Measurements from ENCODE around the gene RAB30.
"Not testable (repeated sequence)": the region's sequence is repeated elsewhere in the genome, so short reads cannot be mapped to it uniquely, and the experiment has no call there.

Gene RAB30

DNA sequence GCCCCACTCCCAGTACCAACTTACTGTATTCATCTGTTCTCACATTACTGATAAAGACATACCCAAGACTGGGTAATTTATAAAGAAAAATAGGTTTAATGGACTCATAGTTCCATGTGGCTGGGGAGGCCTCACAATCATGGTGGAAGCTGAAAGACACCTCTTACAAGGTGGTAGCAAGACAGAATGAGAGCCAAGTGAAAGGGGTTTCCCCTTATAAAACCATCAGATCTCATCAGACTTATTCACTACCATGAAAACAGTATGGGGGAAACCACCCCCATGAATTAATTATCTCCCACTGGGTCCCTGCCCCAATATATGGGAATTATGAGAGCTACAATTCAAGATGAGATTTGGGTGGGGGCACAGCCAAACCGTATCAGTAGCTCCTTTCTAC, 126.7 kb downstream of the RAB30 start:
- CTCF ChIA-PET = interaction anchor here (0.6 kb wide), 1 partner anchor 19 kb away, joined by 4 read pairs; no protein-coding TSS in a partner anchor
- H3K4me3 ChIP-seq (ENCODE audit: low read depth, low read length); H3K36me3 ChIP-seq (ENCODE audit: control insufficient read depth in 2 of 2, insufficient read depth in 1 of 2, low read length in 2 of 2); H3K27ac ChIP-seq (ENCODE audit: extremely low read depth, low read depth, low read length); H3K4me1 ChIP-seq (ENCODE audit: control insufficient read depth, insufficient read depth, low read length); H3K9me3 ChIP-seq (ENCODE audit: control insufficient read depth, insufficient read depth, low read depth, low read length); POLR2A ChIA-PET: not testable (repeated sequence)

DNA sequence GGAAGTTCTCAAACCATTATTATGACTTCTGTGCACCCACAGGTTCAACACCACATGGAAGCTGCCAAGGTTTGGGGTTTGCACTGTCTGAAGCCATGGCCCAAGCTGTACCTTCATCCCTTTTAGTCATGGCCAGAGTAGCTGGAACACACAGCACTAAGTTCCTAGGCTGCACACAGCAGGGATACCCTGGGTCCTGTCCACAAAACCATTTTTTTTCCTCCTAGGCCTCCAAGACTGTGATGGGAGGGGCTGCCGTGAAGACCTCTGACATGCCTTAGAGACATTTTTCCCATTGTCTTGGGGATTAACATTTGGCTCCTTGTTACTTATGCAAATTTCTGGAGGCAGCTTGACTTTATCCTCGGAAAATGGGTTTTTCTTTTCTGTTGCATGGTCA, 127.5 kb downstream of the RAB30 start:
- H3K36me3 ChIP-seq (ENCODE audit: control insufficient read depth in 2 of 2, insufficient read depth in 1 of 2, low read length in 2 of 2) = no peaks in the 10 kb centered on the region
- ChIA-PET CTCF (no interaction called here), POLR2A (no interaction called here)
- H3K27ac ChIP-seq (ENCODE audit: extremely low read depth, low read depth, low read length) = no peak overlapping the region
- H3K4me3 ChIP-seq (ENCODE audit: low read depth, low read length) = no peak overlapping the region
- H3K9me3 ChIP-seq (ENCODE audit: control insufficient read depth, insufficient read depth, low read depth, low read length) = no peaks in the 10 kb centered on the region
- H3K4me1 ChIP-seq (ENCODE audit: control insufficient read depth, insufficient read depth, low read length) = no peaks in the 10 kb centered on the region
- no peak for TF ChIP-seq ZNF155 (tag by site-specific recombination; IDR thresholded peaks at IDR 0.05)
- no peak for TF ChIP-seq ZNF488 (tag by site-specific recombination; IDR thresholded peaks at IDR 0.05)
- TF ChIP-seq ZNF266 (tag by site-specific recombination; IDR thresholded peaks at IDR 0.05; ENCODE audit: low read depth) = no peak
- no peak for TF ChIP-seq CTCF (tag by site-specific recombination; IDR thresholded peaks at IDR 0.05)
- no peak for TF ChIP-seq ZNF341 (tag by site-specific recombination; IDR thresholded peaks at IDR 0.05; ENCODE audit: low read depth)
- no peak for TF ChIP-seq ZNF169 (tag by site-specific recombination; IDR thresholded peaks at IDR 0.05)
- no peak for TF ChIP-seq GLIS1 (tag by site-specific recombination; IDR thresholded peaks at IDR 0.05)

DNA sequence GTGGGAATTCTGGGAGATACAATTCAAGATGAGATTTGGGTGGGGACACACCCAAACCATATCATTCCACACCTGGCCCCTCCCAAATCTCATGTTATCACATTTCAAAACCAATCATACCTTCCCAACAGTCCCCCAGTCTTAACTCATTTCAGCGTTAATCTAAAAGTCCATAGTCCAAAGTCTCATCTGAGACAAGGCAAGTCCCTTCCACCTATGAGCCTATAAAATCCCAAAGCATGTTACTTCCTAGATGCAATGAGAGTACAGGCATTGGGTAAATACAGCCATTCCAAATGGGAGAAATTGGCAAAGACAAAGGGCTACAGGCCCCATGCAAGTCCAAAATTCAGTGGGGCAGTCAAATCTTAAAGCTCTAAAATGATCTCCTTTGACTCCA, 128.3 kb downstream of the RAB30 start:
- H3K4me1 ChIP-seq (ENCODE audit: control insufficient read depth, insufficient read depth, low read length); H3K9me3 ChIP-seq (ENCODE audit: control insufficient read depth, insufficient read depth, low read depth, low read length); POLR2A ChIA-PET; H3K27ac ChIP-seq (ENCODE audit: extremely low read depth, low read depth, low read length); H3K4me3 ChIP-seq (ENCODE audit: low read depth, low read length); H3K36me3 ChIP-seq (ENCODE audit: control insufficient read depth in 2 of 2, insufficient read depth in 1 of 2, low read length in 2 of 2): not testable (repeated sequence)
- CTCF ChIA-PET = interaction anchor here (1.1 kb wide), 1 partner anchor 17 kb away, joined by 5 read pairs; no protein-coding TSS in a partner anchor

DNA sequence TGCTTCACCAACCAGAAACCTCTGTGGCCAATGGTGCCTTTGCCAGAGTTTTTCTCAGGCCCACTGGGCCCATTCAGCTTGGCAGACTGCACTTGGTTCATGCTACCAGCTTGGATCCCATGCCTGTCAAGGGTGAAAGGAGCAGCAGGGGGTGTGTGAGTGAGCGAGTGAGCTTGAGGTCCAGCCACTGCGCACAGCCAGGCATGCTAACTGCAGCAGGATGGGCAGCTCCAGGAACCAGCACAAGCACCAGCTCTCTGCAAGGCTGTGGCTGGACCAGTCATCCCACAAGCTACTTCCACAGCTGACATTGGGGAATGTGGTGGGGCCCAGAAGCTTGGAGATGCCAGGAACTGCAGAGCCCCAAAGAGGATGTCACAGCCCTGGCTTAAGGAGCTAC, 129.3 kb downstream of the RAB30 start:
- no peaks in the 10 kb centered on the region for H3K36me3 ChIP-seq (ENCODE audit: control insufficient read depth in 2 of 2, insufficient read depth in 1 of 2, low read length in 2 of 2)
- no peak overlapping the region for H3K27ac ChIP-seq (ENCODE audit: extremely low read depth, low read depth, low read length)
- no peaks in the 10 kb centered on the region for H3K9me3 ChIP-seq (ENCODE audit: control insufficient read depth, insufficient read depth, low read depth, low read length)
- TF ChIP-seq ZNF366 (tag by site-specific recombination; conservative IDR thresholded peaks at IDR 0.05) (no peak), ZNF610 (tag by site-specific recombination; IDR thresholded peaks at IDR 0.05; ENCODE audit: borderline replicate concordance) (no peak), MEIS1 (CRISPR knock-in tag; IDR thresholded peaks at IDR 0.05; ENCODE audit: borderline replicate concordance) (no peak), ZNF175 (tag by site-specific recombination; IDR thresholded peaks at IDR 0.05) (no peak), ZNF211 (tag by site-specific recombination; IDR thresholded peaks at IDR 0.05; ENCODE audit: low read depth) (no peak), ZNF624 (tag by site-specific recombination; IDR thresholded peaks at IDR 0.05) (no peak), GFI1B (tag by site-specific recombination; IDR thresholded peaks at IDR 0.05) (no peak), ZNF155 (tag by site-specific recombination; IDR thresholded peaks at IDR 0.05) (no peak), ZNF623 (tag by site-specific recombination; IDR thresholded peaks at IDR 0.05) (no peak), ZBTB21 (tag by site-specific recombination; IDR thresholded peaks at IDR 0.05) (no peak), ZNF10 (tag by site-specific recombination; IDR thresholded peaks at IDR 0.05) (no peak), KLF17 (tag by site-specific recombination; IDR thresholded peaks at IDR 0.05) (no peak), ZNF138 (tag by site-specific recombination; IDR thresholded peaks at IDR 0.05; ENCODE audit: borderline replicate concordance) (no peak)
- no peak overlapping the region for H3K4me3 ChIP-seq (ENCODE audit: low read depth, low read length)
- CTCF ChIA-PET = interaction anchor here (0.8 to 1.1 kb wide), 2 partner anchors 16 to 105 kb away, joined by 3 to 5 read pairs; no protein-coding TSS in a partner anchor
- no peaks in the 10 kb centered on the region for H3K4me1 ChIP-seq (ENCODE audit: control insufficient read depth, insufficient read depth, low read length)
- POLR2A ChIA-PET = interaction anchor here (1.0 kb wide), 1 partner anchor 41 kb away, joined by 3 read pairs; the partner anchor contains the start of gene DDIAS
